WTC11 (cell line): Measurements from ENCODE around the gene HMGXB3. TPM values are rescaled to one million over a fixed set of nuclear protein-coding genes. Genes with fewer than 3 reads are reported as not detected.

Experiments
- ATAC-seq: fragments of 200-7000 bp; cut with Tn5 transposase; 2 replicates; pipeline ENCODE4 v1.10.0; 2021; ENCODE audit warnings: mild to moderate bottlenecking, moderate library complexity
- CTCF ChIA-PET: fragments of 300-600 bp; sonication (Branson Sonifier 250); formaldehyde crosslinking; loops from one replicate; lab custom pipeline; 2021; ENCODE audit warnings: antibody characterized with exemption; lab: Charles Lee
- POLR2A ChIA-PET: fragments of 350-600 bp; sonication (Branson Sonifier 250); formaldehyde crosslinking; loops from one replicate; lab custom pipeline; 2021; ENCODE audit warnings: antibody characterized with exemption; lab: Charles Lee
- DNase-seq: peaks from one replicate; pipeline ENCODE4 v3.0.0; 2021; ENCODE audit warnings: low spot score
- H3K27ac Mint-ChIP-seq: 2 replicates; pipeline ENCODE4 v1.8.0; 2021; ENCODE audit warnings: mixed read lengths
- H3K27me3 Mint-ChIP-seq: 2 replicates; pipeline ENCODE4 v1.8.0; 2021; ENCODE audit warnings: low read depth, mild to moderate bottlenecking, moderate library complexity, mixed read lengths
- H3K36me3 Mint-ChIP-seq: 2 replicates; pipeline ENCODE4 v1.8.0; 2021; ENCODE audit warnings: mixed read lengths
- H3K4me1 Mint-ChIP-seq: 2 replicates; pipeline ENCODE4 v1.8.0; 2022; ENCODE audit warnings: mixed read lengths
- H3K4me3 Mint-ChIP-seq: 2 replicates; pipeline ENCODE4 v1.8.0; 2021; ENCODE audit warnings: mild to moderate bottlenecking, moderate library complexity, mixed read lengths
- H3K9me3 Mint-ChIP-seq: 2 replicates; pipeline ENCODE4 v1.8.0; 2021; ENCODE audit warnings: mixed read lengths
- AR ChIP-seq: fragments of 250-450 bp; sonication (Bioruptor Pico); IDR thresholded peaks from 2 replicates; pipeline ENCODE4 v1.9.0; 2021; ENCODE audit warnings: mild to moderate bottlenecking
- ATF2 ChIP-seq: sonication (generic); formaldehyde crosslinking; IDR thresholded peaks from 2 replicates; pipeline ENCODE4 v1.8.1; 2022; ENCODE audit warnings: low read depth, missing genetic modification reagents, borderline replicate concordance
- CDX4 ChIP-seq: fragments of 250-450 bp; sonication (Bioruptor Pico); IDR thresholded peaks from 2 replicates; pipeline ENCODE4 v1.9.0; 2021; ENCODE audit warnings: moderate library complexity, mild to moderate bottlenecking, inconsistent platforms, borderline replicate concordance
- CREB1 ChIP-seq: sonication (generic); formaldehyde crosslinking; IDR thresholded peaks from 2 replicates; pipeline ENCODE4 v1.8.0; 2023; ENCODE audit warnings: mild to moderate bottlenecking, missing genetic modification reagents
- IRF2 ChIP-seq: sonication (generic); formaldehyde crosslinking; IDR thresholded peaks from 2 replicates; pipeline ENCODE4 v1.8.0; 2022; ENCODE audit warnings: low read depth, missing genetic modification reagents, borderline replicate concordance
- MLX ChIP-seq: sonication (generic); formaldehyde crosslinking; IDR thresholded peaks from 2 replicates; pipeline ENCODE4 v1.8.1; 2023; ENCODE audit warnings: mild to moderate bottlenecking, missing genetic modification reagents, moderate library complexity
- NFE2L1 ChIP-seq: sonication (generic); formaldehyde crosslinking; IDR thresholded peaks from 2 replicates; pipeline ENCODE4 v1.8.1; 2023; ENCODE audit warnings: missing genetic modification reagents
- NR1H2 ChIP-seq: sonication (generic); formaldehyde crosslinking; IDR thresholded peaks from 2 replicates; pipeline ENCODE4 v1.9.0; 2021; ENCODE audit warnings: mild to moderate bottlenecking, moderate library complexity, missing genetic modification reagents
- PRRX2 ChIP-seq: fragments of 250-450 bp; sonication (Bioruptor Pico); IDR thresholded peaks from 2 replicates; pipeline ENCODE4 v1.8.0; 2021; ENCODE audit warnings: mild to moderate bottlenecking
- ZNF263 ChIP-seq: sonication (generic); formaldehyde crosslinking; IDR thresholded peaks from 2 replicates; pipeline ENCODE4 v1.8.1; 2022; ENCODE audit warnings: low read depth, mild to moderate bottlenecking, moderate library complexity, missing genetic modification reagents
- ZNF425 ChIP-seq: fragments of 250-450 bp; sonication (Bioruptor Pico); conservative IDR thresholded peaks from 2 replicates; pipeline ENCODE4 v1.9.0; 2021; ENCODE audit warnings: mild to moderate bottlenecking
- ZSCAN18 ChIP-seq: fragments of 250-450 bp; sonication (Bioruptor Pico); IDR thresholded peaks from 2 replicates; pipeline ENCODE4 v2.1.2; 2022; ENCODE audit warnings: mild to moderate bottlenecking, moderate library complexity
- total RNA-seq: library from RNA; stranded (reverse); gene quantifications from 3 replicates; pipeline ENCODE4 v1.2.3, GENCODE V29; 2021

The HMGXB3 gene
- total RNA-seq, 1 experiment from 2014 or later: 31.6 TPM

GRCh38 chr5:150078802-150079689, 78.5 kb downstream of the HMGXB3 start:
- Mint-ChIP-seq H3K36me3 (no peaks in the 10 kb centered on the region), H3K9me3 (no peaks in the 10 kb centered on the region), H3K4me3 (no peak overlapping the region), H3K27me3 (no peaks in the 10 kb centered on the region), H3K27ac (no peak overlapping the region; the same call in 1 of the 2 replicates), H3K4me1 (peaks cover 17% of the 10 kb centered on the region)
- DNase-seq (no peak), ATAC-seq (no peak)
- ChIA-PET CTCF (no interaction called here), POLR2A (no interaction called here)
- TF ChIP-seq ZSCAN18 (no peak), NFE2L1 (CRISPR knock-in tag) (no peak), NR1H2 (CRISPR knock-in tag) (no peak), IRF2 (CRISPR knock-in tag) (no peak), ATF2 (CRISPR knock-in tag) (no peak), CREB1 (CRISPR knock-in tag) (no peak), PRRX2 (no peak), CDX4 (CRISPR knock-in tag) (no peak), AR (CRISPR knock-in tag) (no peak), ZNF263 (no peak), MLX (CRISPR knock-in tag) (no peak), ZNF425 (no peak)

GRCh38 chr5:150079909-150080461, 79.4 kb downstream of the HMGXB3 start:
- CTCF ChIA-PET: no interaction called here
- POLR2A ChIA-PET: no interaction called here
- H3K4me3 Mint-ChIP-seq: no peak overlapping the region
- no peaks in the 10 kb centered on the region for H3K9me3 Mint-ChIP-seq
- ATAC-seq: no peak
- H3K27me3 Mint-ChIP-seq: no peaks in the 10 kb centered on the region
- H3K4me1 Mint-ChIP-seq: peaks cover 17% of the 10 kb centered on the region
- no peaks in the 10 kb centered on the region for H3K36me3 Mint-ChIP-seq
- DNase-seq: no peak
- H3K27ac Mint-ChIP-seq: no peak overlapping the region
- TF ChIP-seq CREB1 (CRISPR knock-in tag): no peak
